Keratinocyte (primary cell): ENCODE measurements around the gene RHOBTB3.
"Not testable (repeated sequence)": the region's sequence is repeated elsewhere in the genome, so short reads cannot be mapped to it uniquely, and the experiment has no call there.

Source experiments
- CTCF ChIP-seq, 3 experiments: IDR thresholded peaks in 1 of 3; conservative IDR thresholded peaks in 1 of 3; optimal IDR thresholded peaks in 1 of 3; 2 replicates in 2 of 3; 3 replicates in 1 of 3; pipeline versions ENCODE3 to v1.5.1; 2011; ENCODE audit warnings: low read length in 3 of 3, mild to moderate bottlenecking in 3 of 3, moderate library complexity in 2 of 3, control low read depth in 1 of 3, inconsistent platforms in 1 of 3; ENCODE audit not compliant: insufficient read depth in 2 of 3; ENCODE audit errors: extremely low read depth in 1 of 3
- EZH2 ChIP-seq: IDR thresholded peaks from one replicate; pipeline ENCODE4 v1.6.1; 2012; ENCODE audit warnings: inconsistent platforms, mild to moderate bottlenecking, low read length, moderate library complexity

GRCh38 chr5:95707534-95708188 lies 23.5 kb upstream of the RHOBTB3 start:
- not testable (repeated sequence) for TF ChIP-seq CTCF (optimal IDR thresholded peaks at IDR 0.05 in 1 of 3, IDR thresholded peaks at IDR 0.05 in 1 of 3, conservative IDR thresholded peaks at IDR 0.05 in 1 of 3; ENCODE audit: extremely low read depth in 1 of 3, insufficient read depth in 2 of 3, low read length in 3 of 3); EZH2
